Natural killer cell (primary cell): Measurements from ENCODE around the gene PI4K2B. TPM values are rescaled to one million over a fixed set of nuclear protein-coding genes. Genes with fewer than 3 reads are reported as not detected.
"Not testable (repeated sequence)": the region's sequence is repeated elsewhere in the genome, so short reads cannot be mapped to it uniquely, and the experiment has no call there.

Experiments used
- ATAC-seq, 3 donors: fragments of 150-1000 bp in 2 of 3; fragments of 200-7000 bp in 1 of 3; cut with Tn5 transposase; 1 replicate in 1 of 3; 2 replicates in 2 of 3; pipeline ENCODE4 v1.10.0; 2021; ENCODE audit warnings: mild to moderate bottlenecking in 2 of 3, moderate library complexity in 2 of 3
- DNase-seq, 2 donors: peaks; one replicate each; pipeline versions ENCODE4 v3.0.0 to v3.0.0-alpha.2; 2013 to 2021; ENCODE audit warnings: mixed read lengths in 1 of 2
- H3K27ac ChIP-seq: one replicate; pipeline ENCODE4 v1.5.1; 2013; ENCODE audit warnings: mild to moderate bottlenecking, low read length
- H3K27me3 ChIP-seq: one replicate; pipeline ENCODE4 v1.6.1; 2013; ENCODE audit warnings: low read length; ENCODE audit not compliant: control insufficient read depth, insufficient read depth
- H3K36me3 ChIP-seq: one replicate; pipeline ENCODE4 v1.6.1; 2013; ENCODE audit warnings: low read length; ENCODE audit not compliant: control insufficient read depth, insufficient read depth
- H3K4me1 ChIP-seq: one replicate; pipeline ENCODE4 v1.6.1; 2013; ENCODE audit warnings: low read length; ENCODE audit not compliant: control insufficient read depth, insufficient read depth
- H3K4me3 ChIP-seq: one replicate; pipeline ENCODE4 v1.5.1; 2013; ENCODE audit warnings: low read length
- H3K9me3 ChIP-seq: one replicate; pipeline ENCODE4 v1.6.1; 2013; ENCODE audit warnings: low read length; ENCODE audit not compliant: control insufficient read depth, insufficient read depth
- H3K27ac Mint-ChIP-seq, 2 donors: one replicate each; pipeline ENCODE4 v1.8.0; 2022; ENCODE audit warnings: mild to moderate bottlenecking in 2 of 2, mixed read lengths in 2 of 2, moderate library complexity in 1 of 2
- H3K27me3 Mint-ChIP-seq, 2 donors: one replicate each; pipeline ENCODE4 v1.8.0; 2022; ENCODE audit warnings: low read depth in 2 of 2, mixed read lengths in 2 of 2
- H3K36me3 Mint-ChIP-seq: one replicate; pipeline ENCODE4 v1.8.0; 2022; ENCODE audit warnings: mixed read lengths
- H3K4me1 Mint-ChIP-seq, 2 donors: one replicate each; pipeline ENCODE4 v1.8.0; 2022; ENCODE audit warnings: mixed read lengths in 2 of 2
- H3K4me3 Mint-ChIP-seq: one replicate; pipeline ENCODE4 v1.8.0; 2022; ENCODE audit warnings: mild to moderate bottlenecking, moderate library complexity, mixed read lengths
- H3K9me3 Mint-ChIP-seq, 2 donors: one replicate each; pipeline ENCODE4 v1.8.0; 2022; ENCODE audit warnings: mixed read lengths in 2 of 2
- WGBS: methylation state at CpG from one replicate; pipeline ENCODE4 v1.1.7; 2013; ENCODE audit warnings: missing lambda C conversion rate; ENCODE audit not compliant: insufficient coverage; 5-methylcytosine and 5-hydroxymethylcytosine counted together
- intact Hi-C: fragments of 100-400 bp; cut with micrococcal nuclease; formaldehyde crosslinking; loops from one replicate; pipeline ENCODE4 v1.14.2; 2022
- total RNA-seq, 4 donors: library from RNA; stranded (reverse); fragments of 120-200 nt in 1 of 4; gene quantifications; one replicate each; pipeline versions ENCODE4 v1.2.3 to v1.2.4, GENCODE V29; 2013 to 2022
- TF ChIP-seq, protein P1 (sequence below): fragments of 200-600 bp; IDR thresholded peaks from one replicate; pipeline ENCODE4 v1.8.0; 2022; ENCODE audit warnings: antibody characterized with exemption

The PI4K2B gene
- total RNA-seq, 3 donors from 2014 or later (not counting 1 experiment from before 2014, with no cell fraction given): 12.2 to 14.5 (median 13.0) TPM

DNA sequence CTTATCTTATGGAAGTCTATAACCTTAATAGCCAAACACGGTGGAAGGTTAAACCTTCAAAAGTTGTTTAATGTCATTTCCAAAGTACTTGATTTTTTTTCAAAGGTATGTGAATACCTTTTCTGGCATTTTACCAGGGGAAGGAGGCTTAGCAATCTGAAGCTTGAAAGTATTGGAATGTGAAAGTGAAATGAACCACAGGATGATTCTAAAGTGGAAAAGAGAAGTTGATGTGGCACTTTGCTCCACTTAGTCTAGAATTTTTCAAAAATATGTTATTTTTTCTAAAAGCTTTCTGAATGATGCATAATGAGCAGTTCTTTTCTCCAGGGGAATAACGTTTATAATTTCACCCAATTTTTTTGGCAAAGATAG lies 19.2 kb downstream of the PI4K2B start:
- TF ChIP-seq, protein P1, sequence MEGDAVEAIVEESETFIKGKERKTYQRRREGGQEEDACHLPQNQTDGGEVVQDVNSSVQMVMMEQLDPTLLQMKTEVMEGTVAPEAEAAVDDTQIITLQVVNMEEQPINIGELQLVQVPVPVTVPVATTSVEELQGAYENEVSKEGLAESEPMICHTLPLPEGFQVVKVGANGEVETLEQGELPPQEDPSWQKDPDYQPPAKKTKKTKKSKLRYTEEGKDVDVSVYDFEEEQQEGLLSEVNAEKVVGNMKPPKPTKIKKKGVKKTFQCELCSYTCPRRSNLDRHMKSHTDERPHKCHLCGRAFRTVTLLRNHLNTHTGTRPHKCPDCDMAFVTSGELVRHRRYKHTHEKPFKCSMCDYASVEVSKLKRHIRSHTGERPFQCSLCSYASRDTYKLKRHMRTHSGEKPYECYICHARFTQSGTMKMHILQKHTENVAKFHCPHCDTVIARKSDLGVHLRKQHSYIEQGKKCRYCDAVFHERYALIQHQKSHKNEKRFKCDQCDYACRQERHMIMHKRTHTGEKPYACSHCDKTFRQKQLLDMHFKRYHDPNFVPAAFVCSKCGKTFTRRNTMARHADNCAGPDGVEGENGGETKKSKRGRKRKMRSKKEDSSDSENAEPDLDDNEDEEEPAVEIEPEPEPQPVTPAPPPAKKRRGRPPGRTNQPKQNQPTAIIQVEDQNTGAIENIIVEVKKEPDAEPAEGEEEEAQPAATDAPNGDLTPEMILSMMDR: no peak
- H3K27ac ChIP-seq: no peak overlapping the region
- peaks cover 21% of the 10 kb centered on the region for H3K36me3 ChIP-seq
- H3K4me3 ChIP-seq: no peak overlapping the region
- H3K9me3 Mint-ChIP-seq: no peaks in the 10 kb centered on the region
- H3K27me3 Mint-ChIP-seq: no peaks in the 10 kb centered on the region
- DNase-seq: no peak
- no peaks in the 10 kb centered on the region for H3K9me3 ChIP-seq
- H3K27me3 ChIP-seq: no peaks in the 10 kb centered on the region
- WGBS: no CpG with 5 or more reads among the region's 2 CpGs
- no peaks in the 10 kb centered on the region for H3K36me3 Mint-ChIP-seq
- no peak overlapping the region for H3K4me3 Mint-ChIP-seq
- peaks cover 17 to 35% of the 10 kb centered on the region in 2 donors for H3K4me1 Mint-ChIP-seq
- peak overlapping the region in 1 of 2 donors; percentile 27 for H3K27ac Mint-ChIP-seq
- H3K4me1 ChIP-seq: no peaks in the 10 kb centered on the region
- no peak for ATAC-seq
- intact Hi-C loops: no loop called here

DNA sequence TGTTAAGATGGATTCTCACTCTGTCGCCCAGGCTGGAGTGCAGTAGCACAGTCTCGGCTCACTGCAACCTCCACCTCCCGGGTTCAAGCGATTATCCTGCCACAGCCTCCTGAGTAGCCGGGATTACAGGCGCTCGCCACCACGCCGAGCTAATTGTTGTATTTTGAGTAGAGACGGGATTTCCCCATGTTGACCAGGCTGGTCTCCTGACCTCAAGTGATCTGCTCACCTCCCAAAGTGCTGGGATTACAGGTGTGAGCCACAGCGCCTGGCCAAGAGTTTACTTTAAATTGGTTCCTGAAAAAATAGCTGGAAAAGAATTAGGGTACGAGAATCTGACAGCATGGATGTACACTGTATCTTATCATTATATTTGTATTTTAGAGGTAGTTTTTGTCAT lies 20.0 kb downstream of the PI4K2B start:
- H3K4me3 Mint-ChIP-seq, H3K4me1 ChIP-seq, ATAC-seq, H3K27ac Mint-ChIP-seq, H3K9me3 Mint-ChIP-seq, H3K9me3 ChIP-seq, H3K27me3 Mint-ChIP-seq, intact Hi-C loops, DNase-seq, H3K4me3 ChIP-seq, H3K36me3 Mint-ChIP-seq, H3K27me3 ChIP-seq, H3K27ac ChIP-seq: not testable (repeated sequence)
- H3K36me3 ChIP-seq: peaks cover 21% of the 10 kb centered on the region
- H3K4me1 Mint-ChIP-seq: peaks cover 13 to 30% of the 10 kb centered on the region in 2 donors
- 97% methylated on average over 11 of the region's 12 CpGs for WGBS

DNA sequence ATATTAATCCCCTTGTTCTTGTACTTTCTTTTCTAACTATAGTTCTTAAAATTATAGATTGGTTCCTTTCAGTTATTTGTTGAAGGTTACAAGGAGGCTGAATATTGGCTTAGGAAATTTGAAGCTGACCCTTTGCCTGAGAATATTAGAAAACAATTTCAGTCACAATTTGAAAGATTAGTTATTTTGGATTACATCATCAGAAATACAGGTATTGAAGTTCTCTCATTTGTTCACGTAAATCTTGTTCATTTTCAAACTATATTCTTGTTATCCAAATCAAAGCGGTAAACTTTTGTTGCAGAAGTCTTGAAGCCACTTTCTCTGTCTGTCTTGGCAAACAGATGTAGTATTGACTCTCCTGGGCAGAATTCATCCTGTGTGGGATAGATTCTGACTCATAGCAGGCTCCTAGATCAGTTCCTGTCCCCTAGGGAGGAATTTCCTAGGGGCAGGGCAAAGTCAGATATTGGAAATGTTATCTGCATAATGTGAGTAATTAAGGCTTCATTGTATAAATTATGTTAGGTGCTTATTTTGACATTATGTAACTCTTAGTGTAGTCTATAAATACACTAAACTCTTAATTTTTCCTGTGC lies 25.2 kb downstream of the PI4K2B start:
- TF ChIP-seq, protein P1: no peak
- H3K9me3 Mint-ChIP-seq: no peaks in the 10 kb centered on the region
- H3K27ac Mint-ChIP-seq: no peak overlapping the region
- DNase-seq: no peak
- Histone ChIP-seq H3K27me3 (no peaks in the 10 kb centered on the region), H3K9me3 (no peaks in the 10 kb centered on the region), H3K27ac (no peak overlapping the region), H3K36me3 (peaks cover 32% of the 10 kb centered on the region), H3K4me3 (no peak overlapping the region), H3K4me1 (no peaks in the 10 kb centered on the region)
- intact Hi-C loops: no loop called here
- no peak for ATAC-seq
- 94% methylated on average over 2 of the region's 2 CpGs for WGBS
- H3K4me3 Mint-ChIP-seq: no peak overlapping the region
- H3K27me3 Mint-ChIP-seq: no peaks in the 10 kb centered on the region
- no peaks in the 10 kb centered on the region for H3K36me3 Mint-ChIP-seq
- H3K4me1 Mint-ChIP-seq: no peaks in the 10 kb centered on the region

GRCh38 chr4:25271866-25272265 lies 38.0 kb downstream of the PI4K2B start:
- WGBS: 100% methylated on average over 3 of the region's 3 CpGs
- DNase-seq (no peak), ATAC-seq (no peak)
- Mint-ChIP-seq H3K36me3 (peaks cover 7% of the 10 kb centered on the region), H3K27me3 (no peaks in the 10 kb centered on the region), H3K27ac (no peak overlapping the region), H3K4me3 (no peak overlapping the region), H3K9me3 (no peaks in the 10 kb centered on the region), H3K4me1 (peaks cover 0 to 6% of the 10 kb centered on the region in 2 donors)
- no peaks in the 10 kb centered on the region for H3K27me3 ChIP-seq
- H3K36me3 ChIP-seq: peaks cover 20% of the 10 kb centered on the region
- TF ChIP-seq, protein P1: no peak
- no peak overlapping the region for H3K4me3 ChIP-seq
- no peak overlapping the region for H3K27ac ChIP-seq
- no peaks in the 10 kb centered on the region for H3K9me3 ChIP-seq
- intact Hi-C loops: no loop called here
- no peaks in the 10 kb centered on the region for H3K4me1 ChIP-seq
